Measurements from ENCODE around the gene MRGPRX2.

The MRGPRX2 gene

DNA sequence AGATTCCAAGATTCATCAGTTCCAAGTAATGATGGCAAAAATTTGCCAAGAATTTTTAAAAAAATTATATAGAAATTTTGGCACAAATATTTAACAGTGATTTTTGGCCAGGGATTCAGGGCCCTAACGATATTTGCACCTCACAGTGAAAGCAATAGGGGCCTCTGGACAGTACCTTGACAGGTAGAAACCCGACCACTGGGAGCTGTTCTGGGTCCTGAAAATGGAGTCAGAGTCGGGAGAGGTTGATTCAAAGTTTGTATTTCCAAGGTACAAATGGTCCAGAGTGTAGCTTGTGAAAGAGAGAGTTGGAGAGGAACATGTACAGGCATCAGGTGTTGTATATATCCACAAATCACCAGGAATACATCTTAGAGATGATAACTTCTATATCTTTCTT is 41.6 kb downstream of the MRGPRX2 start:
- peaks cover 44% of the 10 kb centered on the region for H3K27me3 ChIP-seq (ENCODE audit: low read depth, low read length)
- TF ChIP-seq CTCF (IDR thresholded peaks at IDR 0.05; ENCODE audit: low read depth, low read length) (no peak), EZH2phosphoT487 (IDR thresholded peaks at IDR 0.05; ENCODE audit: low read depth) (no peak)

GRCh38 chr11:19013181-19013857 is 47.2 kb downstream of the MRGPRX2 start:
- H2AFZ ChIP-seq (ENCODE audit: low read depth, low read length) = no peak overlapping the region
- H3K4me1 ChIP-seq (ENCODE audit: low read length) = no peaks in the 10 kb centered on the region
- no peaks in the 10 kb centered on the region for H4K20me1 ChIP-seq (ENCODE audit: insufficient read depth, low read length)
- no peaks in the 10 kb centered on the region for H3K9me3 ChIP-seq (ENCODE audit: insufficient read depth, low read length)
- H3K4me2 ChIP-seq (ENCODE audit: low read length) = no peak overlapping the region
- no peaks in the 10 kb centered on the region for H3K36me3 ChIP-seq (replicated peaks; ENCODE audit: low read depth, low read length)
- no peak overlapping the region for H3K4me3 ChIP-seq (ENCODE audit: low read length)
- H3K27me3 ChIP-seq (ENCODE audit: low read depth, low read length) = 0 out of 2 replicates have a peak, but pooled peaks cover 14% of the 10 kb centered on the region
- no peaks in the 10 kb centered on the region for H3K79me2 ChIP-seq (ENCODE audit: low read length)
- no peak overlapping the region for H3K9ac ChIP-seq (ENCODE audit: low read length)
- no peak overlapping the region for H3K27ac ChIP-seq (ENCODE audit: low read length)
- TF ChIP-seq CTCF (IDR thresholded peaks at IDR 0.05; ENCODE audit: low read depth, low read length) (peak; percentile 38), EZH2phosphoT487 (IDR thresholded peaks at IDR 0.05; ENCODE audit: low read depth) (no peak)

More for the DNA sequence above, 41.6 kb downstream of the MRGPRX2 start:
- Histone ChIP-seq H3K27ac (ENCODE audit: low read length) (no peak overlapping the region), H3K4me2 (ENCODE audit: low read length) (no peak overlapping the region), H3K4me3 (ENCODE audit: low read length) (no peak overlapping the region), H3K36me3 (replicated peaks; ENCODE audit: low read depth, low read length) (no peaks in the 10 kb centered on the region), H3K4me1 (ENCODE audit: low read length) (no peaks in the 10 kb centered on the region), H3K79me2 (ENCODE audit: low read length) (no peaks in the 10 kb centered on the region), H4K20me1 (ENCODE audit: insufficient read depth, low read length) (no peaks in the 10 kb centered on the region; the same call in 1 of the 2 replicates), H3K9me3 (ENCODE audit: insufficient read depth, low read length) (no peaks in the 10 kb centered on the region), H3K9ac (ENCODE audit: low read length) (no peak overlapping the region), H2AFZ (ENCODE audit: low read depth, low read length) (no peak overlapping the region)

GRCh38 chr11:19012636-19013035 is 47.9 kb downstream of the MRGPRX2 start:
- H3K9me3 ChIP-seq (ENCODE audit: insufficient read depth, low read length) = no peaks in the 10 kb centered on the region
- no peak overlapping the region for H2AFZ ChIP-seq (ENCODE audit: low read depth, low read length)
- 0 out of 2 replicates have a peak, but pooled peaks cover 7% of the 10 kb centered on the region for H3K27me3 ChIP-seq (ENCODE audit: low read depth, low read length)
- H3K4me3 ChIP-seq (ENCODE audit: low read length) = no peak overlapping the region
- no peak for TF ChIP-seq CTCF (IDR thresholded peaks at IDR 0.05; ENCODE audit: low read depth, low read length)
- TF ChIP-seq EZH2phosphoT487 (IDR thresholded peaks at IDR 0.05; ENCODE audit: low read depth) = no peak
- no peaks in the 10 kb centered on the region for H3K36me3 ChIP-seq (replicated peaks; ENCODE audit: low read depth, low read length)
- H3K4me1 ChIP-seq (ENCODE audit: low read length) = no peaks in the 10 kb centered on the region
- no peaks in the 10 kb centered on the region for H3K79me2 ChIP-seq (ENCODE audit: low read length)
- H4K20me1 ChIP-seq (ENCODE audit: insufficient read depth, low read length) = no peaks in the 10 kb centered on the region
- no peak overlapping the region for H3K9ac ChIP-seq (ENCODE audit: low read length)
- H3K27ac ChIP-seq (ENCODE audit: low read length) = no peak overlapping the region
- no peak overlapping the region for H3K4me2 ChIP-seq (ENCODE audit: low read length)

Measured in OCI-LY3 (cell line).